Activated CD8-positive, alpha-beta memory T cell treated with anti-CD3 and anti-CD28 coated beads for 48 hours (primary cell): ENCODE results near the gene ZDHHC20.

Experiments
- DNase-seq, 3 experiments: peaks; one replicate each; pipeline ENCODE4 v3.0.0-alpha.2; 2020; ENCODE audit warnings: low read depth in 2 of 3, low spot score in 2 of 3

ZDHHC20 gene

DNA sequence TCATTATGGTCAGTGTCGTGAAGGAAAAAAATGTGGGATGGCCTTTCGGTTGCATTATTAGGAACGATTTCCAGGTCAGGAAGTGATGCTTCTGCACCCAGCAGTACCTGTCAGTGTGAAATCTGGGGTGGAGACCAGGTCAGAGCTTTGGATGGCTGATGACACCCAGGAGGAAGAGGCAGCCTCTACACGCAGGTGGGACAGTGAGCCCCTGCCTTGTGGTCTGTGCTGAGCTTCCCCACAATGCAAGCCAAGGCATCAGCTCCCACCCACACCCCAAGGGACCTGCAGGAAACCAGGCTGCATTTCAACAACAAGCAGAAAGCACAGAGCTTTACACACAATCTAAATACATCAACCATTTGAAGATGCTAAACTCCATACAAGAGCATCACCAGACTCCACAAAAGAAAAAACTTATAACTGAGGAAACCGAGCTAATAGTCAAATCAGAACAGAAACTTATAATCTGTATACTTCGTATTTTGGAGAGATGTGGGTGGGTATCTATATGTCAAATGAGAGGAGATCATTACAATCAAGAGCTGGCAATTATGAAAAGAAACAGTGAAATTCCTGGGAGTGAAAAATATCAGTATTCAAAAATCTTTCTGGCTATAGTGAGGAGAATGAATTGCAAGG, 130.1 kb downstream of the ZDHHC20 start:
- no peak for DNase-seq

- DNase-seq: no peak
Measured at GRCh38 chr13:21328201-21328600, 130.9 kb downstream of the ZDHHC20 start.

GRCh38 chr13:21326155-21327031, 132.7 kb downstream of the ZDHHC20 start:
- DNase-seq: no peak

GRCh38 chr13:21324803-21325202, 134.3 kb downstream of the ZDHHC20 start:
- DNase-seq: no peak

DNA sequence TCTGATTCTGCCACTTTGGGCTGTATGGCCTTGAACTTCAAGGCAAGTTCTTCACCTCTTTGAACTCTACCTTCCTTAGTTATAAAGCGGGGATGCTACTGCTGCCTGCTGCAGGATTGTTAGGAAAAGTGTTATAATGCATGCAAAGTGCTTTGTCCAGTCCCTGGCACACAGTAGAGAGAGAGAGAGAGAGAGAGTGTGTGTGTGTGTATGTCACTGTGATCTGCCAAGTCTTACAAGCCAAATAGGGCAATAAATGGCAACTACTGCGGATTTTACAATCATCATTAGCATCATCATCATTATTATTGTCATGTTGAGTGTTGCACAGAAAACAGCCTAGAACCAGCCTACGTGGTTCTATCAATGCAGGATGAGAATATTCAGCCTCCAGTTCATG, 136.1 kb downstream of the ZDHHC20 start:
- DNase-seq: no peak
